ENCODE measurements around the gene UBE2D2. TPM values are rescaled to one million over a fixed set of nuclear protein-coding genes. Genes with fewer than 3 reads are reported as not detected.
A peak's percentile ranks its signal among the peaks of the same experiment; 100 is the strongest.

UBE2D2 gene
- total and polyA plus RNA-seq, 2 of the 13 experiments (the other 11 are each of a cell fraction or from before 2014, with no cell fraction given) = 79.1 to 109 TPM

- Histone ChIP-seq H3K79me2 (ENCODE audit: insufficient read depth, low read length) (peaks cover 64% of the 10 kb centered on the region), H3K4me2 (ENCODE audit: low read depth, low read length) (no peak overlapping the region), H3K27ac (ENCODE audit: extremely low read length, insufficient read depth, low read length) (no peak overlapping the region), H2AFZ (ENCODE audit: low read length) (no peak overlapping the region), H3K4me3 (replicated peaks in 1 of 3; ENCODE audit: insufficient read depth in 1 of 3, low read depth in 2 of 3, low read length in 3 of 3) (no peak overlapping the region), H4K20me1 (ENCODE audit: insufficient read depth, low read length) (peaks cover 53% of the 10 kb centered on the region), H3K27me3 (ENCODE audit: control insufficient read depth in 1 of 2, insufficient read depth in 2 of 2, low read length in 2 of 2) (no peaks in the 10 kb centered on the region), H3K9me3 (ENCODE audit: low read length) (no peaks in the 10 kb centered on the region), H3K4me1 (ENCODE audit: insufficient read depth, low read length) (peaks cover 47% of the 10 kb centered on the region), H3K9ac (ENCODE audit: insufficient read depth, low read depth, low read length) (no peak overlapping the region), H3K36me3 (replicated peaks in 1 of 2; ENCODE audit: control insufficient read depth in 1 of 2, insufficient read depth in 2 of 2, low read length in 2 of 2) (peaks cover 2 to 20% of the 10 kb centered on the region in 2 experiments; a peak in 4 of 5 replicates)
- intact Hi-C loops (cut with micrococcal nuclease; ENCODE audit: unreplicated experiment) (no loop called here), in situ Hi-C loops (cut with HindIII; ENCODE audit: extremely low pct_ligation_motif_present, low pct_unique_long_range_greater_than_20kb) (no loop called here)
- peak; percentile 48; the same call in 1 of the 2 replicates for TF ChIP-seq CREB1 (IDR thresholded peaks at IDR 0.05)
- TF ChIP-seq CREB1 (CRISPR knock-in tag; IDR thresholded peaks at IDR 0.05) = no peak
- TF ChIP-seq ARNTL (CRISPR knock-in tag; IDR thresholded peaks at IDR 0.05) = no peak
- TF ChIP-seq RBM22 (optimal IDR thresholded peaks at IDR 0.05; ENCODE audit: low read length) = peak; percentile 36
- no peak for TF ChIP-seq ZNF770 (CRISPR knock-in tag; IDR thresholded peaks at IDR 0.05)
- TF ChIP-seq ZNF430 (CRISPR knock-in tag; IDR thresholded peaks at IDR 0.05) = no peak
- no TSS peak for BruUV-seq (replicated peaks)
- no peak for ATAC-seq
- FAIRE-seq = no peak
- ChIA-PET POLR2A (no interaction called here), CTCF (ENCODE audit: low intra/inter-chr PET ratio, low total read pairs) (no interaction called here)
- 100% methylated on average over 1 of the region's 4 CpGs for WGBS (ENCODE audit: low lambda C conversion rate)
- no peak for DNase-seq (ENCODE audit: low spot score)
Observed at GRCh38 chr5:139675213-139675612, 114.1 kb downstream of the UBE2D2 start.

GRCh38 chr5:139675825-139676224 lies 114.7 kb downstream of the UBE2D2 start:
- no peak for TF ChIP-seq SP5 (CRISPR knock-in tag; IDR thresholded peaks at IDR 0.05; ENCODE audit: borderline replicate concordance, low read depth)
- peak; percentile 78 for TF ChIP-seq ZNF263 (CRISPR knock-in tag; IDR thresholded peaks at IDR 0.05)
- H3K9me3 ChIP-seq (ENCODE audit: low read length) = no peaks in the 10 kb centered on the region
- H3K36me3 ChIP-seq (replicated peaks in 1 of 2; ENCODE audit: control insufficient read depth in 1 of 2, insufficient read depth in 2 of 2, low read length in 2 of 2) = peaks cover 5 to 26% of the 10 kb centered on the region in 2 experiments; a peak in 4 of 5 replicates
- H2AFZ ChIP-seq (ENCODE audit: low read length) = no peak overlapping the region
- no peak overlapping the region for H3K4me2 ChIP-seq (ENCODE audit: low read depth, low read length)
- no peak for ATAC-seq
- WGBS (ENCODE audit: low lambda C conversion rate) = 98% methylated on average over 3 of the region's 4 CpGs
- H3K4me1 ChIP-seq (ENCODE audit: insufficient read depth, low read length) = peaks cover 41% of the 10 kb centered on the region
- no peaks in the 10 kb centered on the region for H3K27me3 ChIP-seq (ENCODE audit: control insufficient read depth in 1 of 2, insufficient read depth in 2 of 2, low read length in 2 of 2)
- ChIA-PET POLR2A (no interaction called here), CTCF (ENCODE audit: low intra/inter-chr PET ratio, low total read pairs) (no interaction called here)
- no TSS peak for BruUV-seq (replicated peaks)
- no peak for FAIRE-seq
- in situ Hi-C loops (cut with HindIII; ENCODE audit: extremely low pct_ligation_motif_present, low pct_unique_long_range_greater_than_20kb) (no loop called here), intact Hi-C loops (cut with micrococcal nuclease; ENCODE audit: unreplicated experiment) (no loop called here)
- H3K79me2 ChIP-seq (ENCODE audit: insufficient read depth, low read length) = peaks cover 58% of the 10 kb centered on the region
- no peak overlapping the region for H3K9ac ChIP-seq (ENCODE audit: insufficient read depth, low read depth, low read length)
- no peak for DNase-seq (ENCODE audit: low spot score)
- H3K4me3 ChIP-seq (replicated peaks in 1 of 3; ENCODE audit: insufficient read depth in 1 of 3, low read depth in 2 of 3, low read length in 3 of 3) = no peak overlapping the region
- peaks cover 47% of the 10 kb centered on the region for H4K20me1 ChIP-seq (ENCODE audit: insufficient read depth, low read length)
- no peak overlapping the region for H3K27ac ChIP-seq (ENCODE audit: extremely low read length, insufficient read depth, low read length)
